GM12878 (cell line): ENCODE data around the gene ZNF230.

Experiments used
- BCLAF1 ChIP-seq: fragments of 450-650 bp; IDR thresholded peaks from 2 replicates; pipeline ENCODE4 v1.6.1; 2017; ENCODE audit warnings: antibody characterized with exemption, mild to moderate bottlenecking, moderate library complexity
- CTCF ChIP-seq, 3 experiments: IDR thresholded peaks in 2 of 3; conservative IDR thresholded peaks in 1 of 3; 2 replicates each; pipeline ENCODE4 v1.5.1; 2011; ENCODE audit warnings: low read depth in 3 of 3, low read length in 3 of 3, mild to moderate bottlenecking in 3 of 3, control low read depth in 2 of 3, moderate library complexity in 2 of 3, inconsistent platforms in 1 of 3, mixed read lengths in 1 of 3; ENCODE audit not compliant: control insufficient read depth in 2 of 3, insufficient read depth in 1 of 3; ENCODE audit errors: extremely low read depth in 1 of 3
- HDAC2 ChIP-seq: fragments of 200-600 bp; sonication (generic); IDR thresholded peaks from 2 replicates; pipeline ENCODE4 v1.6.1; 2017
- MYC ChIP-seq: IDR thresholded peaks from 2 replicates; pipeline ENCODE4 v1.6.1; 2011; ENCODE audit warnings: mild to moderate bottlenecking, low read length, moderate library complexity, inconsistent platforms; ENCODE audit not compliant: insufficient read depth, insufficient replicate concordance, insufficient read length, severe bottlenecking
- POLR2A ChIP-seq: IDR thresholded peaks from 2 replicates; pipeline ENCODE4 v1.6.1; 2011; ENCODE audit warnings: low read depth, mild to moderate bottlenecking, low read length
- POLR2AphosphoS5 ChIP-seq: IDR thresholded peaks from 2 replicates; pipeline ENCODE4 v1.6.1; 2011; ENCODE audit warnings: mild to moderate bottlenecking, low read length, inconsistent platforms
- SP1 ChIP-seq: IDR thresholded peaks from one replicate; pipeline ENCODE4 v1.6.1; 2011; ENCODE audit warnings: low read depth, low read length
- TCF12 ChIP-seq: IDR thresholded peaks from 2 replicates; pipeline ENCODE4 v1.6.1; 2011; ENCODE audit warnings: low read depth, mild to moderate bottlenecking, low read length

- TF ChIP-seq POLR2AphosphoS5 (no peak), TCF12 (no peak), CTCF (IDR thresholded peaks at IDR 0.05 in 2 of 3, conservative IDR thresholded peaks at IDR 0.05 in 1 of 3; ENCODE audit: control insufficient read depth in 2 of 3, extremely low read depth in 1 of 3, insufficient read depth in 1 of 3, low read depth in 3 of 3, low read length in 3 of 3) (no peak), BCLAF1 (no peak), SP1 (no peak), HDAC2 (no peak), MYC (no peak), POLR2A (no peak)
Observed at GRCh38 chr19:44024900-44025216, 22.1 kb downstream of the ZNF230 start.
